NCI-H774 (cell line): Measurements from ENCODE around the gene TCF19.
"Not testable (repeated sequence)": the region's sequence is repeated elsewhere in the genome, so short reads cannot be mapped to it uniquely, and the experiment has no call there.

Experiments used
- DNase-seq: peaks from one replicate; lab custom pipeline; 2025; lab: John Stamatoyannopoulos, UW

TCF19 gene

DNA sequence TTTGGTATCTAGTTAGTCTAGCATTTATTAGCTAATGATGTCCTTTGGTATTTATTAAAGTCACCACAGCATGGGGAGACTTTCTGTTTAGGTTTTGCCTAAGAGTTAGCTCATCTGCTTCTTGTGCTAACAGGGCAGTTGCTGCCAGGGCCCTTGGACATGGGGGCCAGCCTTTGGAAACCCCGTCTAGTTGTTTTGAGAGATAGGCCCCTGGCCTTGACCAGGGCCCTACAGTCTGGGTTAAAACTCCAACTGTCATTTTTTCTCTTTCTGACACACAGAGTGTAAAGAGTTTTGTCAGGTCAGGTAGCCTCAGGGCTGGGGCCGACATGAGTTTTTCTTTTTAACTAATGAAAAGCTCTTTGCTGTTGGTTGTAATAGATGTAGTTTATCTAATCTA is 24.9 kb downstream of the TCF19 start:
- not testable (repeated sequence) for DNase-seq

DNA sequence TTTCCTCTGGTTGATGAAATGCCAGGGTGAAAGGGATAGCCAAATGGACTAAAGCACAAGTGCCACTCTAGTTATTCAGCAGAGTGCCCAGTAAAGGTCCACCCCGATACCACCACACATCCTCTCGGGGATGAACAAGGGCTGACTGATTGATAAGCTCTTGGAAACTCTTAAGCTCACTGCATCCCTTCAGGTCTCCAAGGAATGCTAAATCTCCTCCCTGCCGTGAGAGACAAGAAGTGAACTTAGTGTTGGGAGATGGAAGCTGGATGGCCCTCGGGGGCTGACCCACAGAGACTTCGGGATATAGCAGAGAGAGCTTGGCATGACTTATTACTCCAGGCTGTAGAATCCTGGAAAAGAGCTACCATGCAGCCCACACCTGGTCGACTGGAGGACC is 25.5 kb downstream of the TCF19 start:
- DNase-seq = not testable (repeated sequence)

DNA sequence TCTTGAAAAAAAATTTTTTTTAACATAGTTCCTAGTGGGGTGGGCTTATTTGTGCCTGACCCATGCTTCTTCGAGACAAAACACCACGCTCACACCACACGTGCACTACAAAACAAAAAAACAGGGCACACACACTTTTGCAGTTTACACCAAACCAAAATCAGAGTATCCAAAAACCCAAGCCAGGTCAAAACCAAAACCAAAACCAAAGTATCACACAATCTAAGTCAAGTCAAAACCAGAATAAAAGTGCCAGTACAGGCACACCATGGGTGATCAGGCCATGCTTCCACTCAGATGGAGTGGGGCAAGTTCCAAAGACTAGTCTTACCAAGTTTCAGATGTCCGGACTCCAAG is 27.3 kb downstream of the TCF19 start:
- not testable (repeated sequence) for DNase-seq

DNA sequence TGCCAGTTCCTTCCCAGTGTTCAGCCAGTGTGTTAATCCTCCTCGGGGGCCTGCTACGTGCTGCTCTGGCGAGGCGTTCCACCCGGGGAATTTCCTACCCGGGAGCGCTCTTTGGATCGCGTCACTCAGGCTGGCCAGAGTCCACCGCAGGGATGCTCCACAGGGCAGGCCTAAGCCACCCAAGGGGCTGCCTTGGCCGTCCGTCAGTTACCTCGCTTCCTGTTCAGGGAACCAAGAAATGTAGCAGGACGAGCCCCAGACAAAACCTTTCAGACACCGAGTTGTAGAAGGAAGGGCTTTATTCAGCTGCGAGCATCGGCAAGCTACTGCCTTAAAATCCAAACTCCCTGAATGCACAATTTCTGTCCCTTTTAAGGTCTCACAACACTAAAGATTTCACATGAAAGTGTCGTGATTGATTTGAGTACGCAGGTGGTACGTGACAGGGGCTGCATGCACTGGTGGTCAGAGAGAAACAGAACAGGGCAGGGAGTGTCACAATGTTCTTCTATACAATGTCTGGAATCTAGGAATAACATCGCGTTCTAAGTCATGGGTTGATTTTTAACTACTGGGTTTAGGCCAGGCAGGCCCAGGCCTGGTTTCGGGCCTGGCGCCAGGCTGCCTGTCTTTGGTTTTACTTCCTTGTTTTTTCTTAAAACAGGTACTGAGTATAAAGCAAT is 27.8 kb downstream of the TCF19 start:
- DNase-seq = no peak

DNA sequence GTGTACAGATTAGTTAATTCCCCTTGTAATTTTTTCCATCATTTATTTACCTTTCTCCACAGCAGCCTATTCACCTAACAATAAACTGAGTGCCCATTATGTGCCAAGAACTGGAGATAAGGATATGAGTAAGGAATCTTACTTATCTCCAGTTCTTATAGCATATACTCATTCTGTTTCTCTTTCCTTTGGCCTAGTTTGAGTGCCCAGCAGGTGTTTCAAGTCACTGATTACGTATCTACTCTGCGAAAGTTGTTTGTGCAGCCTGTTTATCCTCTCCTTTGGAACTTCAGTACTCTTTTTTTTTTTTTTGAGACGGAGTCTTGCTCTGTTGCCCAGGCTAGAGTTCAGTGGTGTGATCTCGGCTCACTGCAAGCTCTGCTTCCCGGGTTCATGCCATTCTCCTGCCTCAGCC is 29.4 kb downstream of the TCF19 start:
- no peak for DNase-seq

DNA sequence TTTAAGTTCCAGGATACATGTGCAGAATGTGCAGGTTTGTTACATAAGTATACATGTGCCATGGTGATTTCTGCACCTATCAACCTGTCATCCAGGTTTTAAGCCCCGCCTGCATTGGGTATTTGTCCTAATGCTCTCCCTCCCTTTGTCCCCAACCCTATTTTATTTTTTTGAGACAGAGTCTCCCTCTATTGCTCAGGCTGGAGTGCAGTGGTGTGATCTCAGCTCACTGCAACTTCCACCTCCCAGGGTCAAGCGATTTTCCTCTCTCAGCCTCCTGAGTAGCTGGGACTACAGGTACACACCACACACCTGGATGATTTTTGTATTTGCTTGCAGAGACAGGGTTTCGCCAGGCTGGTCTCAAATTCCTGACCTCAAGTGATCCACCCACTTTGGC is 30.8 kb downstream of the TCF19 start:
- not testable (repeated sequence) for DNase-seq

DNA sequence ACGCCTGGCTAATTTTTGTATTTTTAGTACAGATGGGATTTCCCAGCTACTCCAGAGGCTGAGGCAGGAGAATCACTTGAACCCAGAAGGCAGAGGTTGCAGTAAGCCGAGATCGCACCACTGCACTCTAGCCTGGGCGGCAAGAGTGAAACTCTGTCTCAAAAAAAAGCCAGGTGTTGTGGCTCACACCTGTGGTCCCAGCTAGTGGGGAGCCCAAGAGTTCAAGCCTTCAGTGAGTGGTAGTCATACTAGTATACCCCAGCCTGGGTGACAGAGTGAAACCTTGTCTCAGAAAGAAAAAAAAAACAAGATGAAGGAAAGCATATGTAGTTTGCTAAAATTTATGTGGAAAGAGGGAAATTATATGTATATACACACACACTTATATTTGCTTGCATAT is 32.1 kb downstream of the TCF19 start:
- no peak for DNase-seq

DNA sequence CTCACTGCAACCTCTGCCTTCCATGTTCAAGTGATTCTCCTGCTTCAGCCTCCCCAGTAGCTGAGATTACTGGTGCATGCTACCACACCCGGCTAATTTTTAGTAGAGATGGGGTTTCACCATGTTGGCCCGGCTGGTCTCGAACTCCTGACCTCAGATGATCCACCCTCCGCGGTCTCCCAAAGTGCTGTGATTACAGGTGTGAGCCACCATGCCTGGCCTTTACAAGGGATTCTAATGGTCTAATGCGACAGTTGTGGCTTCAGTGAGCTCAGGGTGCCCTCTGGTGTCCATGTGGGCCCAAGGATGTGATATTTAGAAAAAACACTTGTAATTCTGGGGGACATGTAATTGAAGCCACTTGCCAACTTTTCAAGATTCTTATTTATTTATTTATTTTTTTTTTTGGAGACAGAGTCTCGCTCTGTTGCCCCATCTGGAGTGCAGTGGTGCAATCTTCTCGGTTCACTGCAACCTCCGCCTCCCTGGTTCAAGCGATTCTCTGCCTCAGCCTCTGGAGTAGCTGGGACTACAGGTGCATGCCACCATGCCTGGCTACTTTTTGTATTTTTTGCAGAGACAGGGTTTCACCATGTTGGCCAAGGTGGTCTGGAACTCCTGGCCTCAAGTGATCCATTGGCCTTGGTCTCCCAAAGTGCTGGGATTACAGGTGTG is 34.2 kb downstream of the TCF19 start:
- DNase-seq = peak; percentile 33

DNA sequence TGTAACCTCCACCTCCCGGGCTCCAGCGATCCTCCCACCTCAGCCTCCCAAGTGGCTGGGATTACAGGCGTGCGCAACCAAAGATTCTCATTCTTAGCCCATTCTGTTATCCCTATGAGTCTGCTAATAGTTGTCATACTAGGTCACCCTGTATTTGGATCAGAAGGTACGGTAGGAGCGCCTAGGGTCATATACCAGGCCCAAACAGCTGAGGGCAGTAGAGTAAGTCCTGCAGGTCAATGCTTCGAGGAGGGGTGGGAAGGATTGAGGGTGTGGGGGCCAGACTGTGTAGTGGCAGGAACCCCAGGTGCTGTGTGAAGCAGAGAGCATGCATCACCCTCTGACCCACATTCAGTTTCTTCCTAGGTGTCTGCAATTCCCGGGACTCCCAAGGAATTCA is 34.8 kb downstream of the TCF19 start:
- no peak for DNase-seq

DNA sequence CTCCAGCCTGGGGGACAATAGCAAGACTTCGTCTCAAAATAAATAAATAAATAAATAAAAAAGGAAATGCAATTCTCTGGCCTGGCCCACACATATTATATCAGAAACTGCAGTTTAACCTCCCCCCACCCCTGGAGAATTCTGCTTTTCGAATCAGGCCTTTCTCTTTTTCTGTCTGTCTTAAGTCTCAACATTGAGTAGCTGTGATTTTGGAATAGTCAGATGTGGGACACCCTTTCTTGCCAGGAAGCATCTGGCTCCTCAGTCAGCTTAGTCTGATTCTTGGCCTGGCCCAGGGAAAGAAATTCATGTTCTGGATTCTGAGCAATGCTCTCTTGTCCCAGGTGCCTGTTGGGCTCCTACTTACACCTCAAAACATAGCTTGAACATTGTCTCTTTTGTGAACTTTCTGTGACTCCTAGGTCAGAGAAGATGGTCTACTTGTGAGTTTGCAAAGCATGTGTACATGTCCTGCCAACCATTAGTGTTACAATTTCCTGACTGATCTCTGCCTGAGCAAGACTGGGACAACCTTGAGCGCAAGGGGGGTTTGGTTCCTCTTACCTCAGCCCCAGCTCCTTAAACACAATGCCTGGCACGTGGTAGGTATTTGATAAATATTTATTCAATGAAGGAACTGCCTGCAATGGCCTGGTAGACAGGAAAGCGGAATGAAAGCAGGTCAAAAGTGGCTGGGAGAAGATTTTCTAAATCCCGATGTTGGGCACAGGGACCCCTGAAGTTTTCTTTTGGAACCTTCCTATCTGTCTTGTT is 35.9 kb downstream of the TCF19 start:
- DNase-seq = no peak

DNA sequence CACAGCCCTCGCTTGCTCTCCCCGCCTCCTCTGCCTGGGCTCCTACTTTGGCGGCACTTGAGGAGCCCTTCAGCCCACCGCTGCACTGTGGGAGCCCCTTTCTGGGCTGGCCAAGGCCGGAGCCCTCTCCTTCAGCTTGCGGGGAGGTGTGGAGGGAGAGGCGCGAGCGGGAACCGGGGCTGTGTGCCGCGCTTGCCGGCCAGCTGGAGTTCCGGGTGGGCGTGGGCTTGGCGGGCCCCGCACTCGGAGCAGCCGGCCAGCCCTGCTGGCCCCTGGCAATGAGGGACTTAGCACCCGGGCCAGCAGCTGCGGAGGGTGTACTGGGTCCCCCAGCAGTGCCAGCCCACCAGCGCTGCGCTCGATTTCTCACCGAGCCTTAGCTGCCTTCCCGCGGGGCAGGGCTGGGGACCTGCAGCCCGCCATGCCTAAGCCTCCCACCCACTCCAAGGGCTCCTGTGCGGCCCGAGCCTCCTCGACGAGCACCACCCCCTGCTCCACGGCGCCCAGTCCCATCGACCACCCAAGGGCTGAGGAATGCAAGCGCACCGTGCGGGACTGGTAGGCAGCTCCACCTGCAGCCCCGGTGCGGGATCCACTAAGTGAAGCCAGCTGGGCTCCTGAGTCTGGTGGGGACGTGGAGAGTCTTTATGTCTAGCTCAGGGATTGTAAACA is 37.1 kb downstream of the TCF19 start:
- DNase-seq = not testable (repeated sequence)

DNA sequence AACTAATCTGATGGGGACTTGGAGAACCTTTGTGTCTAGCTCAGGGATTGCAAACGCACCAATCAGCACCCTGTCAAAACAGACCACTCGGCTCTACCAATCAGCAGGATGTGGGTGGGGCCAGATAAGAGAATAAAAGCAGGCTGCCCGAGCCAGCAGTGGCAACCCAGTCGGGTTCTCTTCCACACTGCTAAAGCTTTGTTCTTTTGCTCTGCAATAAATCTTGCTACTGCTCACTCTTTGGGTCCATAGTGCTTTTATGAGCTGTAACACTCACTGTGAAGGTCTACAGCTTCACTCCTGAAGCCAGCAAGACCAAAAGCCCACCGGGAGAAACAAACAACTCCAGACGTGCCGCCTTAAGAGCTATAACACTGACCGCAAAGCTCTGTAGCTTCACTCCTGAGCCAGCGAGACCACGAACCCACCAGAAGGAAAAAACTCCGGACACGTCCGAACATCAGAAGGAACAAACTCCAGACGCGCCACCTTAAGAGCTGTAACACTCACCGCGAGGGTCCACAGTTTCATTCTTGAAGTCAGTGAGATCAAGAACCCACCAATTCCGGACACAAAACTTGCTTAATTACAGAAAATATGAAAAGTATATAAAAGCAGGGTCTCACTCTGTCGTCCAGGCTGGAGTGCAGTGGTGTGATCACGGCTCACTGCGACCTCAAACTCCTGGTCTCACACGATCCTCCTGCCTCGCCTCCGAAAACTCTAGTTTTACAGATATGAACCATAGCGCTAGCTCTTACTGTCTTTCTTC is 38.0 kb downstream of the TCF19 start:
- not testable (repeated sequence) for DNase-seq

DNA sequence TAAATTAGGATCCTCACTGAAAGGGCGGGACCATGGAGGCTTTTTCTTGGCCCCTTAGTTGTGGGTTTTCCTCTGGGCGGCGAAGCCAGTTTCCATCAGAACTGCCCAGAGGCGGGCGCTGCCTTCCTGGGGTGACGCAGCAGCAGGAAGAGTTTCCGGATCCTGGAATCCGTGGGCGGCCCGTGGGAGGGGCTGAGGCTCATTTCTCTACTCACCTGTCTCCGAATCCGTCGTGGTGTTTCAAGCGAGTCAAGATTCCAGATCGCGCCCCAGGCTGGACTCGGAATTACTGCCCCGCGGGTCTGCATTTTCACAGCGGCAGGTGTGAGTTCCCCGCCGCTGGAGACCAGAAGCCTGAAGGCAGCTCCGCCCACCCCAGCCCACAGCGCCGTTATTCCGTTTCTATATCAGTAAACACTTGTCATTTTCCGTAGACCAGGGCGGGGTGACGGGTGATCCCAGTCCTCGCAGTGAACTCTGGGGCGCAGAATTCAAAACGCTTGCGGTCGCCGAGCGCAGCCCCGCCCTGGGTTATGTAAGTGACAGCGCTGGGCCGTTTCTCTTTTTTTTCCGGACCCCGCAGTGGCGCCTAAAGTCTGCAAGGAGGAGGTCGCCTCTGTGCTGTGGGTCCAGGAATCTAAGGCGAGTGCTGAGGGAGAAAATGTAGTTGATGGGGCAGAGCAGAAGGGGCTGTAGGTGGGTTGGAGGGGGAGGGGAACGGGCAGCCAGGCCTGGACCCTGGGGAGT is 39.3 kb downstream of the TCF19 start:
- peak; percentile 86 for DNase-seq

DNA sequence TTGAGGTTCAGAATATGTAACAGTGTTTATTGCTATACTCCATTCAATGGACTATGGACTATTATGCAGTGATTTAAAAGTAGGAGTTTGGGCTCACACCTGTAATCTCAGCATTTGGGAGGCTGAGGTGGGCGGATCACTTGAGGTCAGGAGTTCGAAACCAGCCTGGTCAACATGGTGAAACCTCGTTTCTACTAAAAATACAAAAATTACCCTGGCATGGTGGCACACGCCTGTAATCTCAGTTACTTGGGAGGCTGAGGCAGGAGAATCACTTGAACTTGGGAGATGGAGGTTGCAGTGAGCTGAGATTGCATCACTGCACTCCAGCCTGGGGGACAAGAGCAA is 40.7 kb downstream of the TCF19 start:
- DNase-seq = not testable (repeated sequence)

DNA sequence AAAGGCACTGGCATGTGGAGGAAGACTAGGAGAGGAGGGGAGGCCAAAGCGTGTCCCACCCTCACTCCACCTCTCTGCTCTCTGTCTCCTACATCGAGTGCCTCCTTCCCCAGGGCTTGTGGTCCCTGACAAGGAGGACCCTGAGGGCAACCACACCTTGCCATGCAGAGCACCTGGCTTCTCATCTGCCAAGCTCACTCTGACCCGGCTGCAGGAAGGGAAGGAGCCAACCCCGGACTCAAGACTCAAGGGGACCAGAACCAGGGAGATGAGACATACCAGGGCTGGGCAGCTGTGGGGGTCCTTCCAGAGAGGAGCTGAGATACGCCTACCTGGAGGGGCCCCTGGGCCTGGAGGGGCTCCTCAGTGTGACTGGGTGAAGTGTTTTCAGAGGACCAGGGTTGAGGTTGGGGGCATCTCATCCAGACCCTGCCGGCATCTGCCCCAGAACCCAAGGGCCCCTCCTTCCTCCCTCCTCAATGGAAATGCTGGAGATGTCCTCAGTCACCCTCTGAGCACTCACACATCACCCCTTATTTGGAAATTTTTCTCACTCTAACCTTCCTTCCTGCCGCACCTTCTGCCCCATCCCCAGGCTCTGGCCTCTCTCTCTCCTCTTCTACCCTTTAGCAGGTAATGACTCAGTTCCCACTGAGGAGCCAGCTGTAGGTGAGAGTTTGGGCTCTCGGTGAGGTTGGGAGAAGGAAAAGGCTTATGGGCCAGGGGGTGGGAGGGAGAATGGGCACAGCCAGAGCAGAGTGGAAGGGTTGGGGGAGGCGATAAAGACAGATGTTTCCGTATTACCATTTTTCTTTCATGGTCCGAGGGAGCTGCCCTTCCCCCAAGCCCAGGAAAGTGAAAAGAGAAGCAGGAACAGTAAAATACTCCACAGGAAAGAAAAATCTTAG is 44.1 kb downstream of the TCF19 start:
- no peak for DNase-seq

DNA sequence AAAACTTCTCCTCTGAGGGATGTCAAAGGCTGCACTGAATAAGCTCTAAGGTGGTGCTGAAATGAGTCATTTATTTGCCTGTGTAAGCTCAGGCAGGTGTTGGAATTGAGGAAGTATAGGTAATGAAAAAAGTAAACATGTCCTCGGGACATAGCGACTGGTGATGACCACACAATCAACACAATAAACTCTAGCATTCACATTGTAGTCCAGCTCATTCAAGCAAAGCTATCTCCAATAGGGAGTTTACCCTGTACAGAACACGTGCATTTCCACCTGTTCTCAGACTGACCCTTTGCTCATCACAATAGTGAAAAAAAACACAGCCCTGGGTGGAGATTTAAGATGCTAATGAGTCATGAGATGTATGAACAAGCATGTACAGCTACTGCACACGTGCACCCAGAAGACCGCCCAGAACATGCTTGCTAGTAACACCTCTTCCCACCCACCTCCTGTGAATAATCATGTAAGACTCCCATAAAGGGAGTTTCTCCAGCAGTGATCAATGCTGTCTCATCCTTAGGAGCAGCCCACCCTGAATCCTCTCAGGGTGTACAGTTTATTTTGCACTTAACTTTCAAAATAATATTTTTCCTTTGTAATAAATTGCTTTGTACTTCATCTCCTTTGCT is 45.1 kb downstream of the TCF19 start:
- DNase-seq = peak; percentile 91

DNA sequence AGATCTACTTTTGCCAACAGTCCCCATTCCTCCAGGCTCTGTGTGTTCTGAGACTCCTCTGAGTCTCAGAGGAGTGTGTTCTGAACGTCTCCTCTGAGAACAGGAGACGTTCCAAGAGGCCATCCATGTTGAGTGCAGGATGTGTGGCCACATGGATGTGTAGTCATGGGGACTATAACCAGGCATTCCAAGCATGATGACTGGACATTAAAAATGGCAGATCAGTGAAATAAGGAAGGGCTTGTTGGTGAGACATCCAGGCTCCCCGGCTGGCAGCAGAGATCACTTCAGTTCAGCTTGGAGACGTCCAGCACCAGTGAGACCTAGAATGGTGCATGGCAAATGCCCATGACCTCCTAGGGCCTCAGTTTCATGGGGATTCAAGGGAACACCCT is 46.4 kb downstream of the TCF19 start:
- DNase-seq = peak; percentile 26

DNA sequence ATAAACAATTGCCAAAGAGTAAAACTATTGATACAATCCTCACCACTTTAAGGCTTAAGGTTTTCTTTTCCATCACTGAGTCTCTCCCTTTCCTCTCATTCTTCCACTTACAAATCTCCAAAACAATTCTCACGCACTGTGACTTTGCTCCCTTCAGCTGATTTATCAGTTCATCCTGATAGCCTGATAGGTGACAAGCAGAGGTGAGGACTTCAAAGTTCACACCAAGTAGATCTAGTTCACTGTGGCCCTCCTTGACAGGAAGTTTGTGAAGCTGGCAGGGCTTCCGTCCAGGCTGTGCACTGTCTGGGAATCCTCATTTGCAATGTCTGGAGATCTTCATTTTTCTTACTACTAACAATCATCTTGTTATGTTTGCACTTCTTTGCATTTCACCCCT is 47.2 kb downstream of the TCF19 start:
- no peak for DNase-seq

DNA sequence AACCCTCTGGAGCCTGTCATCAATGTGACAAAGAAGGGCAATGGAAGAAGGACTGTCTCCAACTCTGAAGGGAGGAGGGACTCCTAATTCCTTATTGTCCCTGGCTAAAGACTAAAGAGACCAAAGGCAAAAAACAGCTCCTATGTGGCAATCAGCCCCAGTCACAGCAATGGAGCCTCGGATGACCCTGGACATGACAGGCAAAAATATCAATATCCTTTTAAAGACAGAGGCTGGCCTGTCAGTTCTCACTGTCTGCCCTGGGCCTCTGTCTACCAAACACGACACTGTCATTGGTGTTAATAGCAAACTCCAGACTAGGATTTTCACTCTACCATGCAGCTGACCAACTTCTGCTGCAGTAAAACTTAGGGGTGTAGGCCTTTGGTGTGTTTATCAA is 50.1 kb downstream of the TCF19 start:
- no peak for DNase-seq

DNA sequence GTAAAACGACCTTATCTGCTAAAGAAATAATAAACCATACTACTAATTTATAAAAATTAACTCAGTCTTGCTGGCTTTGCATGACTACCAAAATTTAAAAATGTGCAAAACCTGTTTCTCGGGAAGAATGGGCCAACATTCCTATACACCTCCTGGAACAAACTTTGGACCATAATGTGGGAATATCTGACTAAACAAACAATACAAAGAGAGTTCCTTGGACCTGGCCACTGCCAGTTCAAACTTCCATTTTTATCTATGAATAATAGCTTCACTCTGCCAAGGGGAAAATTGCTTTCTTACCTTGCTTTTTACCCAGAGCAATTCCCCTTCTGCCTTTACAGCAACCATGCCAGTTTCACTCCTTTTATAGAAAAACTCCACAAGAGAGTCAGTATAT is 50.7 kb downstream of the TCF19 start:
- no peak for DNase-seq
